Putamen (tissue), 1 donor: ENCODE measurements around the gene BEGAIN.

ENCODE experiments used
- DNase-seq: peaks from one replicate; pipeline ENCODE4 v3.0.0-alpha.2; 2016; ENCODE audit warnings: low spot score

The BEGAIN gene, protein sequence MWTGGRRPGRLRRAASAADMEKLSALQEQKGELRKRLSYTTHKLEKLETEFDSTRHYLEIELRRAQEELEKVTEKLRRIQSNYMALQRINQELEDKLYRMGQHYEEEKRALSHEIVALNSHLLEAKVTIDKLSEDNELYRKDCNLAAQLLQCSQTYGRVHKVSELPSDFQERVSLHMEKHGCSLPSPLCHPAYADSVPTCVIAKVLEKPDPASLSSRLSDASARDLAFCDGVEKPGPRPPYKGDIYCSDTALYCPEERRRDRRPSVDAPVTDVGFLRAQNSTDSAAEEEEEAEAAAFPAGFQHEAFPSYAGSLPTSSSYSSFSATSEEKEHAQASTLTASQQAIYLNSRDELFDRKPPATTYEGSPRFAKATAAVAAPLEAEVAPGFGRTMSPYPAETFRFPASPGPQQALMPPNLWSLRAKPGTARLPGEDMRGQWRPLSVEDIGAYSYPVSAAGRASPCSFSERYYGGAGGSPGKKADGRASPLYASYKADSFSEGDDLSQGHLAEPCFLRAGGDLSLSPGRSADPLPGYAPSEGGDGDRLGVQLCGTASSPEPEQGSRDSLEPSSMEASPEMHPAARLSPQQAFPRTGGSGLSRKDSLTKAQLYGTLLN

DNA sequence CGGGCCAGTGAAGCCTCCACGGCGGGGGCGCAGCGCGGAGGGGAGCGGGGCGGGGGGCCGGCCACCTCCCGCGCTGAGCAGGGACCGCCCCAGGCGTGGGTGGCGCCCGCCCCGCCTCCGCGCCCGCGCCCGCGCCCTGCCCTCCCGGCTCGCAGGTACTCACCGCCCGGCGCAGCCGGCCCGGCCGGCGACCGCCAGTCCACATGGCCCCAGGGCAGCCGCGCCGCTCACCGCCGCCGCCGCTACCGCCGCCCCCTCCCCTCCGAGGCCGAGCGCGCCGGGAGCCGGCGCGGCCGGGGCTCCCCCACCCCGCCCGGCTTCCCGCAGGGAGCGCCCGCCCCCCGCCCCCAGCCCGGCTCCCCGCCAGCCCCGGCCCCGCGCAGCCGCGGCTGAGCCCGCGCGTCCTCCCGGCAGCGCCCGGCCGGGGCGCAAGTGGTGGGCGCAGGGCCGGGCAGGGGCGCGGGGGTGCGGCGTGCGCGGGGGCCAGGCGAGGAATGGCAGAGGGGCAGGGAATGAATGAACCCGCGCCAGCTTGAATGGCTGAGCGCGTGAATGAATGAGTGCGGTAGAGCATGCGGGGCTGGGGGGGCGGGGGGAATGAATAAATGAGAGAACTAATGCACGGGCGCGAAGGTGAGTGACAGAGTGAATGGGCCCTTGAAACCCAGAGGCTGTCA lies at the start of gene BEGAIN:
Gene BEGAIN (minus strand): TSS at position 332 of the 677 bp plus-strand sequence. CDS start 127 bp downstream, at position 205.
- DNase-seq: no peak

DNA sequence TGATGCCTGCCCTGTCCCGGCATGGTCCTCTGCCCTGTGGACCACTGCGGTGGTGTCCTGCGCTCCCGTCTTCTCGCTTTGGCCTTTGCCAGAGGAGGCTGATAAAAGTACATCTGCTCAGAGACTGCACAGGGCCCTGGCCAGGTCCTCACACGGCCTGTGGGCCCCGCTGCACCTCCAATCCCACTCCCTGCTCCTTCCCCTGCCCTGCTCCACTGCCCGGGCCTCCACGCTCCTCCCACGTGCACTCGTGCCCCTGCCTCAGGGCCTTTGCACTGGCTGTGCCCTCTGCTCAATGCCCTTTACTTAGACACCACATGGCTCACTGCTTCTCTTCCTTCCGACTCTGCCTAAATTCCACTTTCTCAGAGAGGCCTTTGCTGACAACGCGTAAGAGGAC lies 49.3 kb upstream of the BEGAIN start:
- DNase-seq: no peak

DNA sequence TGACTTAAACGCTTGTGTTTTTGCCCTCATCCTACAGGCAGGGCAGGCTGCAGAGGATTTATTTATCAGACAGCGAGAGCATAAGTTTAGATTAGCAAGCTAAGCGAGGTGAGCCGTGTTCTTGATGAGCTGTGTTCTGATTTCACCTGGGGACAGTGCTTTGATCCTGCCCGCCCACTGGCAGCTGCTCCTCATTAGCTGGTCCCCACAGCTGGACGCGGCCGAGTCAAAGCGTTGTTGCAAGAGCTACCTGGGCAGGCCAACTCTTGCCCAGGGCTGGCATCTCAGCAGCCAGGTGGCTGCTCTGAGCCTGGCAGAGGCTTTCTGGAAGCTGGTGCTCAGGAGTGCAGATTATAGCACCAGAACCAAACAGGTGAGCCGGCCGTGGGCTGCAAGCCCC lies 46.8 kb upstream of the BEGAIN start:
- no peak for DNase-seq

DNA sequence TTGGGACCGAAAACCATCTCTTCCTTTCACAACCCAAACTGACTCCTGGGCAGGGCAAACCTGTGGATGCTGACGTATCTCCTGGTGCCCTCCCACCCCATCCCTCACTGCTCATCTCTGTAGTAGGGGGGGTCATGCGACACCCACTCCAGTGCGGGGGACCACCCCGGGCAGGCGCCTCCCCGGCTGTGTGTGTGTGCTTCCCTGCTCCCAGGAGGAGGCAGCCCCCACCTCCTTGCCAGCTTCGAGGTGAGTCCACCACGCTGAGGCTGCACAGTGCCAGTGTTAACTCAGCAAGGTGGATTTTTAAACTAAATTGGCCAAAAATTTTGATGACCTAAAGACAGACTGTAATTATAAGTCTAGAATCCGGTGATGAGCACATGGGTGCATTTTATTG lies 46.2 kb upstream of the BEGAIN start:
- DNase-seq: no peak

DNA sequence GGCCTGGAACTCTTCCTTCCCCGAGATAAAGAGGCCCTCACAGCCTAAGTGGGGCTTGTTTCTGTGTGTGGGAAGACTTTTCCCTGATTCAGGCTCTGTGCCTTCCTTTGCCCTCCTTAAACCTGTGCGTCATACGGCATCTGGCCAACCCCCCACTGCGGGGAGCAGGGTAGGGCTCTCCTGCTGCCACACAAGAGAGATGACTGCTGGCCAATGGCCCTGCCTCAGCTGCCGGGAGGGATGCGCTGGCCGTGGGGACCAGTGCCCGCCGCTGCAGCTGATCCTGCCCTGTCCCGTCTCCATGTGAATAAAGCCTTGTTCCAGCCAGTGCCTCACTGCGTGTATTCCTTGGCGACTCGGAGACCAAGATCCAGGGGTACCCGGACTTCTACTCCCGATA lies 42.5 kb upstream of the BEGAIN start:
- peak; percentile 46 for DNase-seq

DNA sequence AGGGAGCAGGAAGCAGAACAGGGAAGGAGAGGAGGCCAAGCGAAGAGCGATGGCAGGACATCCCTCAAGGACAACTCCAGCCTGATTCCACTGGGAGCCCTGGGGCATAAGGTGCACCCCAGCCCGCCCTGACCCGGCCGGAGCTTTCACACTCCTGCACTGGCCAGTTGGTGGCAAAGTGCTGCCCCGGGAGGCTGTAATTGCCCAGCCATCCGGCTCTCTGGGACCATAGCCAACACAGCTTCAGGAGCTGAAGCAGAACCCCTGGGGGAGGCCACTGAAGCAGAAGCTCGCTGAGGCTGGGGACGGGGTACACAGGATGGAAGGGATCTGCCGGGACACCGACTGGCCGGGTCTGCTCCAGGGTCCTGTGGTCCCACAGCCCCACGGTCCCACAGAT lies 41.9 kb upstream of the BEGAIN start:
- DNase-seq: no peak

DNA sequence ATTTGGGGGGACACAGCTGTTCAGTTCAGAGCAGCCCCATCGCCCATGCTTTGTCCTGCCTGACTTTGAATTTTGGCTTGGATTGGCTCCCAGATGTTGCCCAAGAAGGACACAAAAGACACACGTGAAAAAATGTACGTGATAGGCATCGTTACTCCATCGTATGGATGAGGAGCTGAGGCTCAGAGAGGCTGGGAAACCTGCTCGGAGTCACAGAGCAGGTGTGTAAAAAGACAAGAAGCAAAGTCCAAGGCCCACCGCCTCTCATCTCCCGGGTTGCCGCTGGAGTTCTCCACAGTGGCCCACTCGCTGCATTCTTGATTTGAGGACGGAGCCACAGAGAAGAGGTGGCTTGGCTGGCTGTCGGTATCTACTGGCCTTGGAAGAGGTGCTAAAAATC lies 41.0 kb upstream of the BEGAIN start:
- no peak for DNase-seq

DNA sequence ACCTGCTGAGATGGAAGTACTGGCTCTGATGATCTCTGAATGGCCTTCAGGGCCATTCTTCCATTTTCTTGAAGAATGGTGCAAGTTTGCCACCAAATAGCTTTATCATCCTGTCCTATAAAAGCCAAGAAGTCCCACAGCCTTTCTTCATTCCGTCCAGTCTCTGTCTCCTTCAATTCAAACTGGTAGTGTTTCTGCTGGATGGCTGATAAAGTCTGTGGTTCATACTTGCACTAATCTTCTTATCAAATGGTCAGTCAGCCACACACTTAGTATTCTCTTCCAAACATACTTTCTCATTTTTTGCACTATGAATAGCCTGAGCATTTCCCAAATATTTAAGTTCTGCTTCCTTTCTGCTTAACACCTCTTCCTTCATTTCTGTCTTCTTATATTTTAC lies 39.4 kb upstream of the BEGAIN start:
- no peak for DNase-seq

DNA sequence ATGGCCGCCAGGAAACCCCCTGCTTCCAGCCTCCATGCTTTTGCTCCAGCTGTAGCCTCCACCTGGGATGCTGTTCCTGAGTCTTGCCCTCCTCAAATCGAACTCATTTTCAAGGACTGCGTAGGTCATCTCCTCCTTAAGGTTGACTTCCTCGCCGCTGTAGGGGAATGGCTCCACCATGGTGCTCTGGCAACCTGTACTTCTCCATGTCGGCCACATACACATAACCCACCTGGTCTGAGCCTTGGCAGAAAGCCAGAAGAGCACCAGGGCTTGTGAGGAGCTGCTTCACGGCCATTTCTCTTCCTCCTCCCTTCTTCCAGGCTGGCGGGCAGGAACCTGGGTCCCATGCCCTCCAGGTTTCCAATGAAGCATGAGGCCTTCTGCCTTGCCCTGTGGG lies 36.7 kb upstream of the BEGAIN start:
- DNase-seq: no peak

DNA sequence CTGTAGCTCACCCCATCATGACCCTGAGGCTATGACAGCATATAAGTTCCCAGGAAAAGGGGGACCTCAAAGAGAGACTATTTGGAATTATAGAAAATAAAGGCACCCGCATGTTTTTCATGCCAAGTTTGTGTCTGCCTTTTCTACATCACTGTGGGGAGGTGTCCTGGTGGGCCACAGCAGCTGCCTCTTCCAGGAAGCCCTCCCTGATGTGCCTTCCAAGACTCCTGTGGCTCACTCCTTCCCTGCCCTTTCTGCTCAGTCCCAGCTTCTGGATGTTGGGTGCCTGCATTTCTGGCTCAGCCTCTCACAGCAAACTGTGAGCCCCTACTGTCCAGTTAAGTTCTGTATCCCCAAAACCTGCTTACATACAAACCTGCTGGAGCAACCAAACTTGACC lies 36.3 kb upstream of the BEGAIN start:
- no peak for DNase-seq

DNA sequence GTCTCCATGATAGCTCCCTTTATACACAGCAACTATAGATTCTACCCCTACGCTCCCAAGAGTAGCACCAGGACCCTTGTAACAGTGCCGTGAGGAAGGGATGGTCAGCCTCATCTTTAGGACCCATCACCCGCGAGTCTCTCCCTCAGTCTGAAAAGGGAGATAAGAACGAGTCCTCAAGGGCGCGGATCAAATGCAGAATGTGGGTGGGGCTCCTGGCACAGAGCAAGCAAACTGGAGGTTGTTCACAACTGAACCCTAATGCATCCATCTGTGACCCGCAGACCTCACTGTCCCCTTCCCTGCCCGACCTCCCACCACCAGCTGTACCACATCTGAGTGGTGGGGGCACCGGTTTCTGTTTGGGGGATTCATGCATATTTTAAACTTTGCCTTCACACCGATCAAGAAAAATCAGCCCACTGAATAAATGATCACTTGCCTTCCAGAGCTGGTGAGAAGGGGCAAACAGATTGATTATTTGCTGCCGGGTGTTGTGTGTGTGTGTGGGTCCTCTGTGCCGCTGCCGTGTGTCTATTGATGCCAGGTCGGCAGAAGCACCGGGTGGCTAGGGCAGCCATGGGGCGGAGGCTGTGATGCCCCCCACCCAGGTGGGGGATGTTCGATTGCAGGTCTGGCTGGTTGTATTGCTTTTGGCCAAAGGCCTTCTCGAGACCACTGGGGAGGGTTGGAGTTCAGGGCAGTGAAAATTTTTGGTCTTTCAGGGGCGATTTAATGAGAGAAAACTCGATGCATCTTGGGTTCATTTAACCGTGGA lies 35.7 kb upstream of the BEGAIN start:
- DNase-seq: no peak

DNA sequence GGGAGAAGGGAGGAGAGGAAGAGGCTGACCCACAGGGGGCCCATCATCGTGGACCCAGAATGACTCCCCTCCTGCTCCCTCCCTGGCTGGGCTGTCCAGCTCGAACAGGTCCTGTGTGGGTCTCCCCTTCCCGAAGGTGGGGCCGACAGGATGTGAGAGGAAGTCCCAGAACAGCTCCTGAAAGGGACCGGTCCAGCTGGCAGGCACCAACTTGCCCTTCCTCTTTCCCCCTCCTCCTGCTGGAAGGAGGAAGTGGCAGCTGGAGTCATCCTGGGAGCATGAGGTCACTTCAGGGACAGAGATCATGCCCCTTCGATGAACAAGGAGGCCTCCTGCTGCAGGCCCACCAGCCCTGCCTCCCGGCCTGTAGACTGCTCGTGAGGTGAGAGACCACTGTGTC lies 35.0 kb upstream of the BEGAIN start:
- DNase-seq: no peak

DNA sequence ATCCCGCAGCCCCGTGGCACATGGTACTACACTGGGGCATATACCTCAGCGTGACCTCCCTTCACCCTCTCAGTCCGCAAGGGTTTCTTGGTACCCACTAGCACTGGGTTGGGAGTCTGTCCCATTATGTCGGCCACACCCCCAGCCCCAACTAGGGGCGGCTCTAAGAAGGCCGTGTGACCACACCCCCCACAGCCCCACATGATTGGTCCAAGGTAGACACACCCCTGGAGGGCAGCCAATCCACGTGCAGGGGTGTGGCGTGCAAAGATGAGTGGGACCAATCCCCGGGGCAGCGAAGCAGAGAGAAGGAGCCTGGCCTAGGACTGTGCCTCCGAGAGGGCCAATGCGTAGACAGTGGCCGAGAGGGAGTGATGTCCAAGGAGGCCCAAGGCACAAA lies 34.6 kb upstream of the BEGAIN start:
- DNase-seq: no peak

DNA sequence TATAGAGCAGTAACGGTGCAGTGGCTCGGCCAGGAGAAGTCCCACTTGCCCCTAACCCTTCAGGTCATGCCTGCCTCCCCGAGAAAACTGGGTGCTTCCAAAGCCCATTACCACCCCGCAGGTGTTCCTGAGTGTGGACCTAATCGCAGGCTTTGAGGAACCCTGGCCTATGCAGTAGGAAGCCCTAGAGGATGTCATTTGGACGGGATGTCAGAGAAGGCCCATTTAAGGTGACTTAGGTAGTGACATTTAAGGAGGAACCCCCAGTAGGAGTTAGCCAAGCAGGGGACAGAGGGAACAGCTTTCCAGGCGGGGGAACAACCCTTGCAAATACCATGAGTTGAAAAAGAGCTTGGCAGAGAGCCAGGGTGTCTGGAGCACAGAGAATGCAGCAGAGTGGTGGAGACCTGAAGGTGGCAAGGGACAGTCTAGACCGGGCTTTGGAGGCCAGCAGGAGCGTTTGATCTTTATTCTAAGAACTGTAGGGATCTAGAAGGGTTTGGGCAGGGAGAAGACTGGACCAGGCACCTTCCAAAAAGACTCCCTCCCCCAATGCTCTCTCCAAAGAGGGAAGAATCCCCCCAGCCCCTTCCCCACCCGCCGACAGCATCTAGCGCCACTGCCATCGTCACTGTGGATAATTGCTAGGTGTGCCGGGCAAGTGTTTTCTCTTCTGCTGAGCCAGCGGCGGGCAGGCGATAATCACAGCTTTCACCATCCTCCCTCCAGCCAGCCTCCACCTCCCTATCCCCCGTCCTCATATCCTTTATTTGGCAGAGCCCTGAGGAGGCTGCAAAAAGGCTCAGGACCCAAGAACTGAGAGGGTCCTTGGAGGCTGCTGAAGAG lies 33.3 kb upstream of the BEGAIN start:
- no peak for DNase-seq

DNA sequence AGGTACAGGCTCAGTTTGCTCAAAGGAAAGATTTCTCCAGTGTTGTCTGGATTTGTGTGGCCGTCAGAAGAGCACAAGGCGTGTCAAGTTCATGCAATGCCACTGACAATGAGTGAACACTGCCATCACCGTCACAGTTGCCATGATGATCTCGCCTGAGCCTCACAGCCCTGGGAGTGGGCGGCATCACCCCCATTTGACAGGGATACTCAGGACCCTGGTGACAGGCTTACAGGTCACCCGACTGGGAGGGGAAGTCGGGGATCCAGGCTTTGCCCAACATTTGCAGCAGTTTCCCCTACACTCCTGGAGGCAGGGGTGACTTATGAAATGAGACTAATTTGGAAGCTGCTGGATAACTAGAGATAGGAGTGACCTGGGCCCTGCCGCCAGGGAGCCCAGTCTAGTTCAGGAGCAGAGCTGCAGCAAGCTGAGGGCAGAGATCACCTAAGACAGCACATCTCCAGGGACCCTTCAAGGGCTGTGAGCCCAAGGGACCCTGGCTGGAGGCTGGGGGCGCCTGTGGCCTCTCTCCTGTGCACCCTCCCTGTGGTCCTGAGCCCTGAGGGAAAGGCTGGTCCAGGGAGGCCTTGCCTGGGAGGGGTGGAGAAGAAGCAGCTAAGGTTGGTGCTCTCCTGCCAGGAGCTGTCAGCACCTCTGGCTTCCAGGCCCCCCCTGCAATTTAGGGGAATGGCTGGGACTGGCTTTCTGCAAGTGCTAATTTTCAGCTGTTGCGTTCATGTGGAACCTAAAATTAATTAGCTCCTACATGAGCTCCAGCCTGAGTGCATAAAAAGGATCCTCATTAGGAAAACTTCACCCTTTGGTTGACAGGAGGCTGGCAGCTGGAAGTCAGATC lies 32.4 kb upstream of the BEGAIN start:
- no peak for DNase-seq

DNA sequence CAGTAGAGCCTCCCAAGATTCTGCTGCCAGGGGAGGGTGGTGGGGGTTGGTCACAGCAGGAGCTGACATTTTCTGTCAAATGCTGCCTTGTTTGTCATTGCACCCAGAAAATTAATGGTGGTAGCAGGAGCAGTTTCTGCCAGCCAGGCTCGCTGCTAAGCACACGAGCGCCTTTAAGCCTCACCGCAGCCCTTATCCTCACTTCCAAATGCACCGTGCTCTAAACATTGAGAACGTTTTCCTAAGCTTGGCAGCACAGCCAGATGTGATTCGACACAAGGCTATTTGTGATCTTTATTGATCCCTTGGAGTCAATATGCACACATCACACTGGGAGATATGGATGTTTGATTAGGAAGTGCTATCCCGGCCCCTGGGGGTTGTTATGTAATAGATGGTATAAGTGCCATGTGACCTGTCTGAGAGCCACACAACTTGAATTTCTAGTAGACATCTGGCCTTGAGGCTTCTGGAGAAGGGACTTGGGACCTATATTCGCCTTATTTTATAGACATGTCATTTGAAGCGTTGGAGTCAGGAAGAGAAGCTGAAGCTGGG lies 31.6 kb upstream of the BEGAIN start:
- DNase-seq: no peak

DNA sequence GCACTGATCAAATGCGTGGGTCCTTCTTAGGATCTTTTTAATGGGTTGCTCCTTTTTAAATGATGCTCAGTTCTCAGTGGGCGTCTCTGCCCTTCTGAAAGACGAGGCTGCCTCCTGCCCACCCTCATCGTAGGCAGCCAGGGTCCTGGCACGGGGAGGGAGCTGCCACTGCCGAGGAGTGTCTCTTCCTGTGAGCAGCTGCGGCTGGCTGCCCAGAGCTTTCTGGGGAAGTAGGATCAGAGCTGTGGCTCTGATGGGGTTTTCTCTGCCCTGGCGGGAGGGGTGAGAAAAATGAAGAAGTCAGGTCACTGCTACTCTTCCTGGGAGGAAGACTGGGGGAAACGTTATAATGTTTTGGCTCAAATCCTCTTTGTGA lies 31.1 kb upstream of the BEGAIN start:
- no peak for DNase-seq

DNA sequence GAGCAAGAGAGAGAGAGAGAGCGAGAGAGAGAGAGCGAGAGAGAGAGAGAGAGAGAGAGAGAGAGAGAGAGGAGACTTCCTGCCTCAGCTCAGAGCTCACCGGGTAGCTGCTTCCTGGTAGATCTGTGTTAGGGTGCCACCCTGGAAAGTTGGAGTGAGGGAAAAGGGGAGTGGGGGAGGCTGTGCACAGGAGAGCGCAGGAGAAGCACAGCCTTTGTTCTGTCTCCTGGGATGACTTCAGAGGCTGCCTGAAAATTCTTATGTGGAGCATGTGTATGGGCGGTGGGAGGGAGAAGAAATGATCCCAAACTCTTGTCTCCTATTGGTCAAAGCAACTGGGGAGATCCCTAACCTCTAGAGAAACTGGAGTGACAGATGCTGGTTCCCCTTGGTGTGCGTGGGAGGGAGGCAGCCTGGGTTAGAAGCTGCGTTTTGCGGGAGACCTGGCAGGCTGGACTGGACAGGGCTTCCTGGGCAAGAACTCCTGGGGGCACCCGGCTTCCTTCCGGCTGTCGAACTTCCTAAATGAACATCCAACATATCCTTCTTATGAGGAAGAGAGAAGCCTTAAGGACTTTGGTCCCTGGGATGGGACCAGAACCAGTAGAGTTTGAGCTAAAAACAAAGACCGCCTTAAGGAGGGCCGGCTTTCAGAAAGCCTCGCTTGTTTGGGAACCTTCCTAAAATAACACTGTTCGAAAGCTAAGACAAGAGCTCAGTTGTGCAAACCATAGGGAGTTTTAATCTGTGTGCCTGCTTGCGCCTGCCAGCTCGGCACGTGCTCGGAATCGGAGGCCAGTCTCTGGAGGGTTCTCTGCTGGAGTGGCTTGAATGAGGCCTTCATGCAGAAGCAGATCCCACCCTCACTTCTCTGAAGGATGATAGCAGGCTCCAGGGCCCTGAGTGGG lies 30.4 kb upstream of the BEGAIN start:
- DNase-seq: peak; percentile 87

DNA sequence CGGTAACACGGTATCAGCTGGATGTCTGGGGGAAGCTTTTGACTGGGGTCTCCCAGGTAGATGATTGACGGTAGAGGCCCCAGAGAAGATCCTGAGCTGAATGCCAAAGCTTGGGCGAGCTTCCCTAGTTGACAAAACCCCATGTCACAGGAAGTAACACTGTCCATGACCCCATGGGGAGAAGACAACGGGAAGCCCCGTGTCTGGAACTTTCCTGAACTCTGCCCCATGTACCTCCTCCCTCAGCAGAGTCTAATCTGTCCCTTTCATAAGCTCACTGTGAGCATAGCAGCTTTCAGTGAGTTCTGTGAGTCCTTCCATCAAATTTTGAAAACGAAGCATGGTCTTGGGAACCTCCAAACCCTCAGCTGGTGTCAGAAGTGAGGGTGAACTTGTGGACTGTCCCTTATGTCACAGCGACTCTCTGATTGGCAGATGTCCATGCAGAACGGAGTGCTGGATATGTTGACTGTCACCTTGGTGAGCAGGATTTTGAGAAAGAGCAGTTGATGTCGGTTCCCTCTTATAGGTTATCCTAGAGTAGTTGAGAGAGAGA lies 29.7 kb upstream of the BEGAIN start:
- DNase-seq: no peak
